Globus pallidus (tissue), 1 donor: ENCODE measurements around the gene CPLX3.

Experiments
- DNase-seq: peaks from one replicate; pipeline ENCODE4 v3.0.0-alpha.2; 2015; ENCODE audit warnings: low spot score

CPLX3 gene

DNA sequence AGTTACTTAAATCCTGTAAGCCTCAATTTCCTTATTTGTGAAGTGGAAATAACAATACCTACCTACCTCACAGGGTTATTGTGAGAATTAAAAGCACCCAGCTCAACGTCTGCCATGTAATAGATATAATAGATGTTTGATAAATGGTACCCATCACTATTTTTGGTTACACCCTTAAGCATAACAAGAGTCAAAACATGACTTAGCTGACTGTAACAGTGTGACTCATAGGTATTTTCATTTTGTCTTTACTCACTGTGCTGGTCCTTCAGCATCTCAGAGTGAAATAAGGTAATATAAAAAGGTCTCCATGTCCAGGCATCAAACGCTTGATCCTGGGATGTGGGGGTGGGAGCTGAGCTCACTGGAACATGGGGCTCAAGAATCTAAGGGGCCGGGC is 3.1 kb downstream of the CPLX3 start:
- DNase-seq: no peak

DNA sequence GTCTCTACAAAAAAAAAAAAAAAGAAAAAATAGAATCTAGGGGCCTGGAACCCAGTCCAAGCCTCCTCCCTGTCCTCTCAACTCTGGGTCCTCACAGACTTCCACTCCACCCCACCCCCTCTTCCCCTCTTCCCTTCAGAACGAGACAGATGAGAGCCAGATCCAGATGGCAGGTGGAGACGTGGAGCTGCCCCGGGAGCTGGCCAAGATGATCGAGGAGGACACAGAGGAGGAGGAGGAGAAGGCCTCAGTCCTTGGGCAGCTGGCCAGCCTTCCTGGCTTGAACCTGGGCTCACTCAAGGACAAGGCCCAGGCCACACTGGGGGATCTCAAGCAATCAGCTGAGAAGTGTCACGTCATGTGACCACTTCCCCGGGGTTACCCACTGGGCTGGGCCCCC is 3.6 kb downstream of the CPLX3 start:
- DNase-seq: no peak

DNA sequence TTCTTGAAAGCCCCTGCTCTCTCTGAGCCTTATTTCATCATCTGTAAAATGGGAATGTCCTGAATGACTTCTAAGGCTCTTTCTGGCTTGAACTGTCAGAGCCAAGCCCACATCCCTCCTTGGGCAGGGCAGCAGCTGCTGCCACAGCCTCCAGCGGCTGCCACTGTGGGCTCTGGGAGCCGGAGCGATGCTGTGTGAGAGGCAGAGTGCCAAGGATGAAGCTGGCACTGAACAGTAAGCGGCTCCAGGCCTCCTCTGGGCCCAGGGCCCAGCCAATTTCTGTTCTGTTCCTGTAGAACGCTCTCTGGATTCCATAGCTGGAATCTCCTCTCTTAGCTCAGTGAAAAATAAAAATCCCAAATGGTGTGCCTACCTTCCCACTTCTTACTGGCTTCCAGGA is 4.4 kb downstream of the CPLX3 start:
- peak; percentile 78 for DNase-seq

DNA sequence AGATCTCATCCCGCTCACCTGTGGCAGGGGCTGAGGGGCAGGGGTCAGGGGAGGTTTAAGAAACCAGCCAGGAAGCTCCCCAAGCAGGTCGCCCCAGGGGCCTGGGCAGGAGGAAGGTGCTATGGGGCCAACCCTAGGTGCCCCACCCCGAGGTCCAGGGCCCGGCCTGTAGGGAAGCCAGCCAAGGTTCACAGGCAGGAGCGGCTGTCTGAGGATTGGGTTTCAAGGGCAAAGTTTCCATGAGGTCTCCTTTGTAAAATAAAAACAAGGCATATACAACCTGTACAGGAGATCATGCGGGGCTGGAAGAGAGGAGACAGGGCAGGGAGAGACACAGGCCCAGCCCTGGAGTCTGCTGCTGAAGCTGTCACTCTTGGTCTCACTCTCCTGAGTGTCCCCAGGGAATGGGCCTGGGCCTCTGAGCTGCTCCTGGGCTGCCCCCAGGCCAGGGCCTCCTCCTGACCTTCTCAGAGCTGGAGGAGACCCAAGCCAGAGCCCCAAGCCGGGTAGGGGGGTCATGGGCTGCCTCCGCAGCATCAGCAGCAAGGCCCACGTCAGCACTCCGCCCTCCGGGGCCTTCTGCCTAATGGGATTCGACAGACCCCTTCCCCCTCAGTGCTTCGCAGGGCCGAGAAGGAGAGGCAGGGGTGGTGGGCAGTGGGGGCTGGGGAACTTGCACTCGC is 5.5 kb downstream of the CPLX3 start:
- DNase-seq: no peak

DNA sequence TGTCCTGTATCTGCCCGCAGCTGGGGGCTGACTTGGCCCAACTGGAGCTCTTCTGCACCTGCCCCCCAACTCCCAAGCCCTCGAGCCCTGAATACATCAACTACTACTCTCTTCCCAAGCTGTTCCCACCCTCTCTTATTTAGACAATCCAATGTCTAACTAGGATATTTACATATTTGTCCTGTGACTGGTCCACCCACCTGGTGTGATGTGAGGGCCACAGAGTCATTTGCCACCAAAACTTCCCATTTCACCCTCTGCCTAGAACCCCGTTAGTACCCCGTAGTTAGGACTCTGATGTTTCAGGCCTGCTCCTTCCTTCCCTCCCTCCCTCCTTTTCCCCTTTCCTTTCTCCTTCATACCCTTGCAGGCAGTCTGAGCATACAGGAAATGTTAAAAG is 6.4 kb downstream of the CPLX3 start:
- DNase-seq: no peak

DNA sequence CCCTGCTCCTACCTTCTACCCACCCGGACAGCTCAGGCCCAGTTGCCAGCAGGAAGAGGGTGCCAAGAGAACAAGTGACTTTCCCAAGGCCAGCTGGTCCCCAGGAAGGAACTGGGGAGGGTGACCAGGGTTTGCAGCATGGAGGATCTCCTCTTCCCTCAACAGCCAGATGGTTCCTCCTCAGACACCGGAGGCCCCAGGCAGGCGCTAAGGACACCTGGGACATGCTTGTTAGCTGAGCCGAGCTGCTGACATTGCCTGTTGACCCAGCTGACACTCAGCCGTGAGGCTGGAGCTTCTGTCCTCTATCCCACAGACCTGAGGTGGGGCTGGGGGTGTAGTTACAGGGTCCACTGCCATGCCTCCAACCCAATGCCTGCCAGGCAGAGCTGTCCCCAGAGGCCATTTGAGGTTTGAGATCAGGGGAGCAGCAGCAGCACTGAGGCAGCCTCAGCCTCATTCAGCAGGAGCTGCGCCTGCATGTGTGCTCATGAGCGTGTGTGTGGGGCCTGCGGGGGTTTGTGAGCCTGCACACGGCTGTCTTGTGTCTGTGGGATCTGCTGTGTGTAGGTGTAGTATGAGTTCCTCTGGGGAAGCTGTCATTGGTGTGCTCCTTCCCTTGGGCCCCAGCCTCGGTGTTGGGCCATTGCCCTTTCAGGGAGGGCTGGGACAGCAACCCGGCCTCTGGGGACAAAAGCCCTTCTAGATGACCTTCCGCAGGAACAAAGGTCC is 7.1 kb downstream of the CPLX3 start:
- no peak for DNase-seq

DNA sequence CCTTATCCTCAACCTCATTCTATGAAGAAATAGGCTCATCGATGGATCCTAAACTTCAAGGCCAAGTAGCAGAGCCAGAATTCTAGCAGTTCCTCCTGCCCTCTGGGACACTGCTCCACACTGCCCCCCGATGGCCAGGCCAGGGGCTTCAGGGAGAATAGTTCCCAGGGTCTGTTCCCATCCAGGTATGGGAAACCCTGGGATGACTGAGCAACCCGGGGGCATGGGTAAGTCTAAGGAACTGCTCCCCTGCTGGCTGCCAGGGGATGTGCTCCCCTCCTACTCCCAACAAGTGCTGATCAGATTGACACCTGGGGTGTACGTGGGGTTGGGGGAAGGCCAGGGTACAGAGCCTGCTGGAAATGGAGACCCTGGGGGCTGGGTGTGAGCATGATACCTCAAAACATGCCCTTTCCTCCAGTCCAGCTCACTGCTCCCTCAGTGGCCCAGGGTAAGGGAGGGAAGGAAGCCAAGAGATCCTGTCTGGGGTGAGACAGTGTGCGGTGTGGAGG is 8.9 kb downstream of the CPLX3 start:
- DNase-seq: no peak

DNA sequence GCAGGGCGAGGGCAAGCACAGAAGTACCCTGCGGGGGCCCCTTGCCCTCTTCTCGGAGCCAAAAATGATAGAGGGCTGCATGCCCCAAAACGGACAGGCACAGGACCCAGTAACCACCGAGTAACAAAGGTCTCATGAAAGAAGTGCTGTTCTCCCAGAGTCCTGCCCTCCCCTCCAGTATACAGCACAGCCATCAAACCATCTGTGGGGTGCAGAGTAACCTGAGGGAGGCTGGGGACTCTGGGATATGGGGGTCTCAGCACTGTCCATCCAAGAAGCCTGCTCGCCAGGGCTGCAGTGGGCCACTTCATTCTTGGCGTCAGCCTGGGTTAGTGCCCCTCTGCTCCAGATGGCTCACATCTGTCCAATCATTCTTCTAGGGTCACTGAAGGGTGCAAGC is 10.4 kb downstream of the CPLX3 start:
- DNase-seq: no peak

DNA sequence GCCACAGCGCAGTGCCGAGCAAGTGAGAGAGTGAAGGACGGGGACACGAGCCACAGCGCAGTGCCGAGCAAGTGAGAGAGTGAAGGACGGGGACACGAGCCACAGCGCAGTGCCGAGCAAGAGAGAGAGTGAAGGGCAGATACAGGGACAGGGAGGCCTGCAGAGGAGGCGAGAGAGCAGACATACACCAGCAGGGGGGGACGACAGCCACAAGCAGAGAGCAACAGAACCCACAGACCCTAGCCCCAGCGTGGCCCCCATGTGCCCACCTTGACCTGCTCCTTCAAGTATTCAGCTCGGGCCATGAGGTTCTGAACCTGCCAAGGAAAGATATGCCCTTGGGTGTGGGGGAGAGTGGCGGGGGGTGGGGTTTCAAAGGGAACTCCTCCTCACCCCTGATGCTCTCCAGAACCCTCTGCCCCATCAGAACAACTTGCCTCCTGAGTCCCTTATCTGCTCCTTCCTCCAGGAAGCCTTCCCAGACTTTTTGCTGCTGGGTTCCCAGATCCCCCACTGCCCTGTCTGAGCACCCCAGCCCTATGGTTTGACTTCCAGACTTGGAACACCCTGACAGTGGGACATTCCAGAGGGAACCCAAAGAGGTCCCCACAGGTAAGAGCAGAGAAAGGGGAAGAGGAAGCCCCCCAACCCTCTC is 11.2 kb downstream of the CPLX3 start:
- DNase-seq: no peak

DNA sequence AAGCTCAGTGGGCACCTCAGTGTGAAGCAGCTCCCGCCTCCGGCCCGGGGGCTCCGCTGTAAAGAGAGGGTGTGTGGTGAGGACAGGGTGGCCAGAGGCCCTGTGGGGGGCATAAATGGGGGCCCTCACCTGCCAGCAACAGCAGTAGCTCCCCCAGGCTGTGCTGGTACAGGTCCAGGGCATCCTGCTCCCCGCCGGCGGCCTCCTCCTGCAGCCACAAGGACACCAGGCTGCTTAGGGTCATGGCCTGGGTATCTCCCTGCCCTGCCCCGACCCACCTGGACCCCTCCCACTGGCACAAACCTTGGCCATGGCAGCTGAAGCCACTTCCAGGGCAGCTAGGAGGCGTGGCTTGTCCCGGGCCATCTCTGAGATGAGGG is 11.7 kb downstream of the CPLX3 start:
- DNase-seq: no peak

DNA sequence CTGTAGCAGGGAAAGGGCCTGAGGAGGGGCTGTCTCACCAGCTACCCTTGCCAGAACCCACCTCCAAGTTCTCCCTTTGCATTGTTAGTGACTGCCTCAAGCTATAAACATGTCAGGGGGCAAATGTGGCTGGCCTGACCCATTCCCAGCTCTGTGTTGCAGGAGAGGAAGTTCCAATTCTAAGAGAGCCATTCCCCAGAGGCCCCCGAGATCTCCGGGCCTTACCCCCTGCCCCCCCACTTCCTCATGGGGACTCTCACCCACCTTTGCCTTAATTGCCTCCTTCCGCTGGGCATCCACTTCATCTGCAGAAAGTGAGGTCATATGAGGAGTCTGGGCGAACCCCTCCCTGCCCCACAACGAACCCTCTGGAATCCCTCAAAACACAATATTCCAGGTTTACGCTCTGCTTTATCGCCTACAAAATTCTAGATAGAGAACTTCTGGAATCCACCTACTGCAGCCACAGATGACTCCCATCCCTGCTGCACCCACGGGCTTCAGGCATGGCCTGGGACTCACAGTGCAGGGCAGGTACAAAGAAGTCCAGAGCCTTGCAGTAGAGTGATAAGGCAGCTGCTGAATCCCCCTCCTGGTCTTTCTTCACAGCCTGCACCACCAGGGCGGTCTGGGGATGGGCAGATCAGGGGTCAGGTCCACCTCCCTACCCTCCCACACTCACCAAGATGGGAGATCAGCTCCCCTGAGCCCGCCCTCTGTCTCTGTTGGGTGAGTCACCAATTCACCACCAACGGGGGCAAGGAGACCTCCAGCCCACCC is 12.5 kb downstream of the CPLX3 start:
- no peak for DNase-seq

DNA sequence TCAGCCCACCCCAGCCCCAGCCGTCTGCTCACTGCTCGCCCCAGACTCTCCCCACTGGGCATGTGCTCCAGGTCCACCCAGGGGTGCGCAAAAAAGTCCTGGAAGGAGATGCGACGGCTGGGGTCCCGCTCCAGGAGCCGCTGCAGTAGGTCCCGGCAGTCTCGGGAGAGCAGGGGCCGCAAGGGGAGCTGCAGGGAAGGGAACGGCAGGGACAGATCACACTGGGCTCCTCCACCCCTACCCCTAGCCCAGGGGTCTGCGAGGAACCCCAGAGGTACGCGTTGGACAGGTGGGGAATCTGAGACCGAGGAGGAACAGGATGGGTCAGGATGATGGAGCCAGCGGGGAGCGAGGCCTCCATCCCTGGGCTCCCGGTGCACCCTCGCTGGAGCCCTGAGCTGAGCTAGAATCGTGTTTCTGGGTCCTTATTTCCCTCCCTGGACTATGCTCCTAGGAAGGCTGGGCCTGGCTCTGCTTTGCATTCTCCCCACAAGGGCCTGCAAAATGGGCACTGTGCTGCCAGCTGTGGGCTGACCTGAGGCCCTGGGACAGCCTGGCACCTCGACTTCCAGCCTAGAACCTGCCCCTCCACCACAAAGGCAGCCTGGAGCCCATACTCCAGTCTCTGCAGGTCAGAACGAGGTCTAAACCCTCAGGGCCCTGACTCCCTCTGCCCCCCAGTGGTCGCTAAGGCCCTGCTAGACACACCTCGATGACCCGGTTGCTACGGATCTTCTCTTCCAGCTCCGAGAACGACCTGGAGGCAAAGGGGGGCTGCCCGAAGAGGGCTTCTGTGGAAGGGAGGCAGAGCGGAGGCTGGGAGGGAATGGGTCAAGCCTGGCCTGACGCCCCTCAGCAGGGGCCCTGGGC is 13.3 kb downstream of the CPLX3 start:
- no peak for DNase-seq

DNA sequence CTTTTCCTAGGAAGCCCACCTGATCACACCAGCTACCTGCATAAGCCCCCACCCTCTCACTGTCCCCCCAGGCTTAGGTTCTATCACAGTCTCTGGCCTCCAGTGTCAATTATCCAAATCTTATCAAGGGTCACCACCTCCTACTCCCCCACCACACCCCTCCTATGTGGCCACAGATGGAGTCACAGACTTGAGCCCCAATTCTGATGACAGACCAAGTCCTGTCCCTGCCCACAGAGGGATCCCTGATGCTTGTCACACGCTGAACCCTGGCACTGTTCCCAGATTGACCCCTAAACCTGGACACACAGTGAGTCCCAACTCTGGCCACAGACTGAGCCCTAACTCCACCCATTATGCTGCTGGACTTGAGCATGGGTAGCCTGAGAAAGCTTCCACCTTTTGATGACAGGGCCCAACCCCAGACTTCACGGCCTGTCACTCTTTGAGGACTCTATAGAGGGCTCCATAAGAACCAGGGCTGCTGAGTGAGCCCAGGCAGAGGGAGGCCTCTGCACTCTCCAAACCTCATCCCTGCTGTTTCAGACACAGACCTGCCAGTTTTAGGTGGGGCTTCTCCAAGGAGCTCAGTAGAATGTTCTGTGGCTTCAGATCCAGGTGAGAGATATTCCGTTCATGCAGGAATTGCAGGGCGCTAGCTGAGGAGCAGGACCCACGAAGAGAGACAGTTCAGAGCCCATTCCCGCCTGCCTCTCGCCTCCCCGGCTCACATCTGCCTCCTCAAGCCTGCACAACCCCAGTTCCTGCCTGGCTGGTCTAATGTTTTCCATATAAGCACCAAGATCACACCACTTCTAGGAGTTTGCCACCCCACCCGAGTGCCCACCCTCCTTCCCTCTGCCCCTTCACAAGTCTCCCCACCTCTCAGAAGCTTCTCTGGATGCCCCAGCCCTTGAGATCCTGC is 14.7 kb downstream of the CPLX3 start:
- DNase-seq: no peak

DNA sequence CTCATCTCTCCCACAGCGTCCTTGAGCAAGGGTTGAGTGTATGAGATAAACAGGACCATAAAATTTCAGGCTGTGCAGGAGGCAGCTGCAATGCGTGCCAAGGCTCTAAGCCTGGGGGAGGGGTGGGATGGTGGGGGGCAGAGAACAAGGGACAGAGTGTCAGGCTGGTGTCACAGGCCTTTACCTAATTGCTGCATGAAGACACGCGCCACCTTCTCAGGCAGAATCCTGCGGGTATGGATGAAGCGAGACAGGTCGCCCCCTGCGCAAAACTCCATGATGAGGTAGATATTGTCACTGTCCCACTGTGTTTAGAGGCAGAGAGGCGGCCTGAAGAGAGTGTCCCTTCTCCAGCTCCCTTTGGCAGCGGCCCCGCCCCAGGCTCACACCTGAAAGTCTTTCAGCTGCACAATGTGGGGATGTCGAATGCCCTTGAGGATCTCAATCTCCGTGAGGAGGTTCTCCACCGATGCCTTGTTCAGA is 15.5 kb downstream of the CPLX3 start:
- DNase-seq: no peak

DNA sequence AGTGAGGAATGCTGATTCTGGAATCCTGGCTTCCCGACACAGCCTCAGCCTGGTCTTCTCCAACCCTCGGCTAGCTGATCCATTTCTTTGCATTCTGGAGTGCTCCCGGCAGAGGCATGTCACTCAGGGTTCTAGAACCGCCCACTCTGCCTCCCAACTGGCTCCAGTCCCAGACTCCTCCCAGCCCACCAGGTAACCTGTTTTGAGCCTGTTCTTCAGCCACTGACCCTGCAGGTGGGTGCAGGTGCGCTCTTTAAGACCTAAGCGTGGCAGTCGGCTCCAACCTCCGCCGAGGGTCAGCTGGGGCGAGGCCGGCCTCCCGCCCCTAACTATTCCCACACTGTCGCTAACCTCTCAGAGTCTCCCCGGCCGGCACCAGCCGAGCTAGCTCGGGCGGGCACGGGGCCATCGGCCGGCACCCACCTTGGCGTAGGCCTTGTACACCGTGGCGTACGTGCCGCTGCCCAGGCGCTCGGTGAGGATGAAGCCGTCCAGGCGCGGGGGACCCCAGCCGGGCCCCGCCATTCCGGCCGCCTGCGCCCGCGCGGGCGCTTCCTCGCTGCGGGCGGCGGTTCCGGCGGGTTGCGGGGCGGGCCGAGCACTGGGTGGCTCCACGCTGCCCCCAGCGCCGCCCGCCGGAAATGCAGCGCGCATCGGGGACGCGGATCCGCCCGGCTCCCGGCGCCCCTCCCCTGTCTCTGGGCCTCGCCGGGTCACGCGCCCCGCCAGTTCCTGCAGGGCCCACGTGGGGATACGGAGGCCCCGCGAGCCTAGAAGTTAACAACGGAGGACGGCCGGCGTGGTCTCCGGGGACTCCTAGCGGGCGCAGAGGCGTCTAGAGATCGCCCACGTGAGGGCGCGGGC is 16.4 kb downstream of the CPLX3 start, which contains the start of gene ULK3:
Gene ULK3, minus strand, starts transcription at position 576 of the 864 bp plus-strand sequence. Its CDS starts 51 bp downstream, at position 525.
- peak; percentile 89 for DNase-seq

DNA sequence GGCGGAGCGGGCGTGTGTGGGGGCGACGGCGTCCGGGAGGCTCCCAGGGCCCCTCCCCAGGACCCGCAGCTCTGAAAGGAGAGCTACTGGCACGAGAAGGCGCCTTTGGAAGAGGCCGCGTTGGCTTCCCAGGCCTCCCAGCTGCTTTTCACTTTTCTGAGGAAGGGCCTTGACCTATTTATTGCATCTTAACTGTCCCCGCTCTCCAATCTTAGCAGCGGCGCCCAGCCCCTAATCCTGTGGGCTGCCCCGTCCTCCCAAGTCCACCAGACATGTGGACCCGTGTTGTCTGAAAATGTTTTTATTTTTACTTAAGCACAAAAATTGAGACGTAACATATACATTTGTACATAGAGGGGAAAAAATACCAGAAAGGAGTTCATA is 17.0 kb downstream of the CPLX3 start:
- DNase-seq: no peak

DNA sequence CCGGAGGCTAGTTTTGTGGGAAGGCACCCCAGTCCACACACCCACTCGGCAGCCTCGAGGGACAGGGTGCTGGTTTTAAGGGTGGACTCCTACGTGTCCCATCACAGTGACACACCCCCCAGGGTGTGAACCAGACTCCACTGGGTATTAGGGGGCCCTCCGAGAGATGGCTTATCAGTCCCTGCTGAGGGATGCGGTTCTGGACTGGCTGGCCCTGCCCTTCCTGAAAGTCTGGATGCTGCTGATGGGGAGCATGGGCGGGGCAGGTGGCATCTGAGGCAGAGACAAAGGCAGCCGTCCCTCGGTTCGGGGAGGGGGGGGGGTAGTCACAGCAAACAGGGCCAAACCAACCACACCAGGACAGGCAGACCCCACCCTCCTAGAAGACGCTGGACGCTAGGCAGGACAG is 17.5 kb downstream of the CPLX3 start:
- DNase-seq: no peak

DNA sequence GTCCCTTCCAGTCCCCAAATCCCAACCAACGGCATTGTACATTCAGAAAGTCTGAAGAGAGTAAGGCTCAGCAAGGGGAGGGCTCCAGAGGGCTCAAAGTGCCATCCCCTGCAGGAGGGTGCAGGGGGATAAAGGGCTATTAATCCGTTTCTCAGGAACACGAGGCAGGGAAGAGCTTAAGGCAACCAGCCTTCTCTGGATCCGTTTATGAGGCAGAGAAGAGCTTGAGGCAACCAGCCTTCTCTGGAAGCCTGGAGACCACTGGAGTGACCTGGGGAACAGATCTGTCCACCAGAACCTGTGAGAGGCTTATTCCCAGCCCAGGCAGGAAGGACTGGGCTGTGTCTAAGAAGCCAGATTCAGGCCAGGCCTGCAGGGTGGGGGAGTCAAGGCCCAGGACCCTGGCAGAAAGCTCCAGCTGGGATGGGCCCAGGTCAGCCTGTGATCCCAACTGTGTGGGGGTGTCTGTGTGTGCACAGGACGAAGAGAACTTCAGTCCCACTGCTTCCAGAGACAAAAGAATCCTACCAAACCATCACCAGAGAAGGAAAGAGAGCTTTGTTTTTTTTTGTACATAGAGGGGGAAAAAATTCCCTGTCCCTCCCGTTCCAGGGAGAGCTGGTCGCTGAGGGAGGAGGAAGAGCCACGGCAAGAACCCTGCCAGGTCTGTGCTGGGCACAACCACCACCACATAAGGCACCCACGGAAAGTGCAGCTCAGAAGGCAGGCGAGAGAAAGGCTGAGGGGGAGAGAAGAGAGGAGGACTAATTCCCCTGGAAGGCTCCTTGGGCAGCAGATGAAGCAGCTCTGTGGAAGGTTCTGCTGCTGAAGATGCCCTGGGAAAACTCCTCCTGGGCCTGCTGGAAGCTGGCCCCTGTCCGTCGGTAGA is 18.1 kb downstream of the CPLX3 start:
- no peak for DNase-seq
